Panc1 (cell line): Measurements from ENCODE around the gene SLC12A4.

Experiments
- POLR2AphosphoS5 ChIP-seq: IDR thresholded peaks from 2 replicates; pipeline ENCODE4 v1.6.1; 2012; ENCODE audit warnings: mild to moderate bottlenecking, low read depth, low read length, moderate library complexity
- TCF7L2 ChIP-seq: IDR thresholded peaks from 2 replicates; pipeline ENCODE4 v1.6.1; 2011; ENCODE audit warnings: mild to moderate bottlenecking, low read depth, low read length, inconsistent platforms
- TF ChIP-seq, protein P1 (sequence below): fragments of 450-650 bp; IDR thresholded peaks from 2 replicates; pipeline ENCODE4 v1.5.1; 2017; ENCODE audit warnings: mild to moderate bottlenecking
- TF ChIP-seq, protein P2 (sequence below), 2 experiments: IDR thresholded peaks; 2 replicates each; pipeline ENCODE4 v1.6.1; 2011 to 2012; ENCODE audit warnings: low read depth in 2 of 2, control low read depth in 1 of 2, low read length in 1 of 2, mild to moderate bottlenecking in 1 of 2, moderate library complexity in 1 of 2; ENCODE audit not compliant: insufficient read depth in 1 of 2

DNA sequence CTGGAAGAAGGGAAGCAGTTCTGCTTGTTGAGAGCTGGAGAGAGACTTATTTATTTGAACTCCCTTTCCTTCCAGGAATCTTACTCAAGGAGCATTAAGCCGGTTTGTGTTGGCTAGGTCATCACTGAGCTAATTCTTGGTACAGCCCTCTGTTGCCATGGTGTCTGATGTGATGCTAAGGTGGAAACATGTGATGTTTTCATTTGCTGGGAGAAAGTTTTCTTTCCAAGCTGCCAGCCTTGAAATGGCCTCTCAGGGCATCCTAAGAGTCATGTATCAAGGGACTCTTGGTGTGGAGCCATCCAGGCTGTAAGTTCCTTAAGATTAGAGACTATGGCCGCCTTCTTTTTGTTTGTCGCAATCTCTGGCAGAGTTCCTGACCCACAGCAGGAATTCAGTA is 71.2 kb downstream of the SLC12A4 start:
- TF ChIP-seq, protein P1, sequence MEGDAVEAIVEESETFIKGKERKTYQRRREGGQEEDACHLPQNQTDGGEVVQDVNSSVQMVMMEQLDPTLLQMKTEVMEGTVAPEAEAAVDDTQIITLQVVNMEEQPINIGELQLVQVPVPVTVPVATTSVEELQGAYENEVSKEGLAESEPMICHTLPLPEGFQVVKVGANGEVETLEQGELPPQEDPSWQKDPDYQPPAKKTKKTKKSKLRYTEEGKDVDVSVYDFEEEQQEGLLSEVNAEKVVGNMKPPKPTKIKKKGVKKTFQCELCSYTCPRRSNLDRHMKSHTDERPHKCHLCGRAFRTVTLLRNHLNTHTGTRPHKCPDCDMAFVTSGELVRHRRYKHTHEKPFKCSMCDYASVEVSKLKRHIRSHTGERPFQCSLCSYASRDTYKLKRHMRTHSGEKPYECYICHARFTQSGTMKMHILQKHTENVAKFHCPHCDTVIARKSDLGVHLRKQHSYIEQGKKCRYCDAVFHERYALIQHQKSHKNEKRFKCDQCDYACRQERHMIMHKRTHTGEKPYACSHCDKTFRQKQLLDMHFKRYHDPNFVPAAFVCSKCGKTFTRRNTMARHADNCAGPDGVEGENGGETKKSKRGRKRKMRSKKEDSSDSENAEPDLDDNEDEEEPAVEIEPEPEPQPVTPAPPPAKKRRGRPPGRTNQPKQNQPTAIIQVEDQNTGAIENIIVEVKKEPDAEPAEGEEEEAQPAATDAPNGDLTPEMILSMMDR, result no peak
- TF ChIP-seq POLR2AphosphoS5 (no peak), TCF7L2 (no peak)
- TF ChIP-seq, protein P2, sequence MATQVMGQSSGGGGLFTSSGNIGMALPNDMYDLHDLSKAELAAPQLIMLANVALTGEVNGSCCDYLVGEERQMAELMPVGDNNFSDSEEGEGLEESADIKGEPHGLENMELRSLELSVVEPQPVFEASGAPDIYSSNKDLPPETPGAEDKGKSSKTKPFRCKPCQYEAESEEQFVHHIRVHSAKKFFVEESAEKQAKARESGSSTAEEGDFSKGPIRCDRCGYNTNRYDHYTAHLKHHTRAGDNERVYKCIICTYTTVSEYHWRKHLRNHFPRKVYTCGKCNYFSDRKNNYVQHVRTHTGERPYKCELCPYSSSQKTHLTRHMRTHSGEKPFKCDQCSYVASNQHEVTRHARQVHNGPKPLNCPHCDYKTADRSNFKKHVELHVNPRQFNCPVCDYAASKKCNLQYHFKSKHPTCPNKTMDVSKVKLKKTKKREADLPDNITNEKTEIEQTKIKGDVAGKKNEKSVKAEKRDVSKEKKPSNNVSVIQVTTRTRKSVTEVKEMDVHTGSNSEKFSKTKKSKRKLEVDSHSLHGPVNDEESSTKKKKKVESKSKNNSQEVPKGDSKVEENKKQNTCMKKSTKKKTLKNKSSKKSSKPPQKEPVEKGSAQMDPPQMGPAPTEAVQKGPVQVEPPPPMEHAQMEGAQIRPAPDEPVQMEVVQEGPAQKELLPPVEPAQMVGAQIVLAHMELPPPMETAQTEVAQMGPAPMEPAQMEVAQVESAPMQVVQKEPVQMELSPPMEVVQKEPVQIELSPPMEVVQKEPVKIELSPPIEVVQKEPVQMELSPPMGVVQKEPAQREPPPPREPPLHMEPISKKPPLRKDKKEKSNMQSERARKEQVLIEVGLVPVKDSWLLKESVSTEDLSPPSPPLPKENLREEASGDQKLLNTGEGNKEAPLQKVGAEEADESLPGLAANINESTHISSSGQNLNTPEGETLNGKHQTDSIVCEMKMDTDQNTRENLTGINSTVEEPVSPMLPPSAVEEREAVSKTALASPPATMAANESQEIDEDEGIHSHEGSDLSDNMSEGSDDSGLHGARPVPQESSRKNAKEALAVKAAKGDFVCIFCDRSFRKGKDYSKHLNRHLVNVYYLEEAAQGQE (IDR thresholded peaks at IDR 0.05; ENCODE audit: insufficient read depth in 1 of 2, low read depth in 2 of 2, low read length in 1 of 2), result no peak
